H1 (cell line): Measurements from ENCODE around the gene TMPRSS12. TPM values are rescaled to one million over a fixed set of nuclear protein-coding genes. Genes with fewer than 3 reads are reported as not detected.

Source experiments
- CTCF ChIA-PET: fragments of 300-600 bp; sonication (Branson Sonifier 250); formaldehyde crosslinking; loops from one replicate; lab custom pipeline; 2021; ENCODE audit not compliant: partially characterized antibody; lab: Charles Lee
- POLR2A ChIA-PET: fragments of 300-600 bp; sonication (Branson Sonifier 250); formaldehyde crosslinking; loops from one replicate; lab custom pipeline; 2021; ENCODE audit warnings: inconsistent platforms; ENCODE audit not compliant: partially characterized antibody; lab: Charles Lee
- DNase-seq, 2 experiments: peaks; one replicate each; pipeline versions ENCODE4 v3.0.0 to v3.0.0-alpha.2; 2010 to 2022; ENCODE audit warnings: low spot score in 2 of 2, low read depth in 1 of 2, mixed read lengths in 1 of 2
- FAIRE-seq: peaks from 2 replicates; lab custom pipeline; 2011; peaks lifted over from hg19 to GRCh38; lab: Jason Lieb, UNC
- H2AFZ ChIP-seq: 2 replicates; pipeline ENCODE4 v1.8.1; 2012; ENCODE audit warnings: low read length, inconsistent platforms
- H2AK5ac ChIP-seq: 2 replicates; pipeline ENCODE4 v1.6.1; 2013; ENCODE audit warnings: low read depth, low read length
- H2BK120ac ChIP-seq: replicated peaks from 2 replicates; pipeline ENCODE3; 2013; ENCODE audit warnings: low read depth, low read length, inconsistent platforms
- H2BK12ac ChIP-seq: 2 replicates; pipeline ENCODE4 v1.6.1; 2013; ENCODE audit warnings: low read depth, low read length
- H2BK15ac ChIP-seq: 2 replicates; pipeline ENCODE4 v1.6.1; 2013; ENCODE audit warnings: low read length
- H2BK20ac ChIP-seq: 2 replicates; pipeline ENCODE4 v1.6.1; 2013; ENCODE audit warnings: low read length
- H2BK5ac ChIP-seq: 2 replicates; pipeline ENCODE4 v1.6.1; 2013; ENCODE audit warnings: low read depth, low read length
- H3K14ac ChIP-seq: 2 replicates; pipeline ENCODE4 v1.6.1; 2013; ENCODE audit warnings: inconsistent platforms; ENCODE audit not compliant: insufficient read length
- H3K18ac ChIP-seq: 2 replicates; pipeline ENCODE4 v1.6.1; 2013; ENCODE audit warnings: low read length; ENCODE audit errors: extremely low read depth
- H3K23ac ChIP-seq: 2 replicates; pipeline ENCODE4 v1.6.1; 2013; ENCODE audit warnings: inconsistent platforms; ENCODE audit not compliant: insufficient read length
- H3K23me2 ChIP-seq: 2 replicates; pipeline ENCODE4 v1.6.1; 2013; ENCODE audit warnings: low read depth, low read length
- H3K27ac ChIP-seq: 2 replicates; pipeline ENCODE4 v1.6.1; 2011; ENCODE audit warnings: low read depth, low read length, inconsistent platforms
- H3K27me3 ChIP-seq, 4 experiments: replicated peaks in 1 of 4; 1 replicate in 1 of 4; 2 replicates in 3 of 4; pipeline versions ENCODE4 v1.6.1 to v1.8.1; 2011 to 2013; ENCODE audit warnings: low read length in 3 of 4, mild to moderate bottlenecking in 3 of 4, inconsistent platforms in 2 of 4, mixed read lengths in 2 of 4, moderate library complexity in 1 of 4; ENCODE audit not compliant: control insufficient read depth in 3 of 4, insufficient read depth in 3 of 4; ENCODE audit errors: extremely low read depth in 1 of 4
- H3K36me3 ChIP-seq, 4 experiments: 2 replicates each; pipeline versions ENCODE4 v1.6.1 to v1.8.1; 2011 to 2013; ENCODE audit warnings: mild to moderate bottlenecking in 4 of 4, low read length in 3 of 4, moderate library complexity in 2 of 4, control low read depth in 1 of 4, inconsistent platforms in 1 of 4; ENCODE audit not compliant: insufficient read depth in 4 of 4, control insufficient read depth in 2 of 4
- H3K4ac ChIP-seq: replicated peaks from 2 replicates; pipeline ENCODE3; 2013; ENCODE audit warnings: low read length, low read depth, mixed read lengths, inconsistent platforms; ENCODE audit not compliant: insufficient read length
- H3K4me1 ChIP-seq, 4 experiments: replicated peaks in 1 of 4; 1 replicate in 1 of 4; 2 replicates in 3 of 4; pipeline versions ENCODE4 v1.6.1 to v1.8.1; 2011 to 2013; ENCODE audit warnings: low read length in 3 of 4, inconsistent platforms in 2 of 4, mixed read lengths in 1 of 4; ENCODE audit not compliant: insufficient read depth in 4 of 4, control insufficient read depth in 3 of 4
- H3K4me2 ChIP-seq, 2 experiments: 2 replicates each; pipeline versions ENCODE4 v1.6.1 to v1.8.1; 2011 to 2013; ENCODE audit warnings: low read depth in 2 of 2, low read length in 2 of 2, control low read depth in 1 of 2, inconsistent platforms in 1 of 2, mild to moderate bottlenecking in 1 of 2; ENCODE audit not compliant: insufficient read depth in 1 of 2
- H3K4me3 ChIP-seq, 4 experiments: fragments of 200-600, 300-600 bp in 1 of 4; sonication (generic), shearing (Covaris generic), sonication (Bioruptor Twin) in 1 of 4; 2 replicates each; pipeline versions ENCODE4 v1.5.1 to v1.8.1; 2011 to 2016; ENCODE audit warnings: low read length in 4 of 4, low read depth in 3 of 4, control low read depth in 2 of 4, inconsistent platforms in 2 of 4, mild to moderate bottlenecking in 2 of 4, mixed read lengths in 1 of 4, moderate library complexity in 1 of 4; ENCODE audit not compliant: insufficient read depth in 2 of 4; ENCODE audit errors: extremely low read depth in 1 of 4
- H3K56ac ChIP-seq: replicated peaks from 2 replicates; pipeline ENCODE3; 2013; ENCODE audit warnings: low read depth, mild to moderate bottlenecking, mixed read lengths, low read length, inconsistent platforms; ENCODE audit not compliant: insufficient read length
- H3K79me1 ChIP-seq: 2 replicates; pipeline ENCODE4 v1.6.1; 2013; ENCODE audit warnings: low read depth, low read length, control low read depth
- H3K79me2 ChIP-seq, 2 experiments: 2 replicates each; pipeline versions ENCODE4 v1.6.1 to v1.8.1; 2012 to 2013; ENCODE audit warnings: low read length in 2 of 2, mild to moderate bottlenecking in 2 of 2, inconsistent platforms in 1 of 2; ENCODE audit not compliant: insufficient read depth in 2 of 2, control insufficient read depth in 1 of 2
- H3K9ac ChIP-seq, 4 experiments: replicated peaks in 1 of 4; 1 replicate in 1 of 4; 2 replicates in 3 of 4; pipeline versions ENCODE4 v1.6.1 to v1.8.1; 2011 to 2013; ENCODE audit warnings: low read depth in 3 of 4, low read length in 3 of 4, control low read depth in 2 of 4, mild to moderate bottlenecking in 2 of 4, moderate library complexity in 2 of 4, inconsistent platforms in 1 of 4; ENCODE audit errors: extremely low read depth in 1 of 4
- H3K9me3 ChIP-seq, 2 experiments: 2 replicates each; pipeline versions ENCODE4 v1.6.1 to v1.8.1; 2012 to 2013; ENCODE audit warnings: mild to moderate bottlenecking in 2 of 2, moderate library complexity in 2 of 2, control low read depth in 1 of 2, inconsistent platforms in 1 of 2, low read depth in 1 of 2, low read length in 1 of 2, mixed read lengths in 1 of 2; ENCODE audit not compliant: insufficient read depth in 2 of 2
- H4K20me1 ChIP-seq, 2 experiments: replicated peaks in 1 of 2; 2 replicates each; pipeline versions ENCODE3 to v1.8.1; 2011 to 2013; ENCODE audit warnings: inconsistent platforms in 2 of 2, low read length in 2 of 2, mild to moderate bottlenecking in 1 of 2; ENCODE audit not compliant: insufficient read depth in 2 of 2, control insufficient read depth in 1 of 2
- H4K5ac ChIP-seq: 2 replicates; pipeline ENCODE4 v1.6.1; 2013; ENCODE audit warnings: low read length, low read depth, mixed read lengths, inconsistent platforms; ENCODE audit not compliant: insufficient read length
- H4K8ac ChIP-seq: 2 replicates; pipeline ENCODE4 v1.8.0; 2013; ENCODE audit warnings: mild to moderate bottlenecking, moderate library complexity, low read length, inconsistent platforms; ENCODE audit not compliant: insufficient read depth; ENCODE audit errors: extremely low read depth
- H4K91ac ChIP-seq: replicated peaks from 2 replicates; pipeline ENCODE3; 2013; ENCODE audit warnings: low read length, mixed read lengths, inconsistent platforms; ENCODE audit not compliant: insufficient read length
- CHD2 ChIP-seq: IDR thresholded peaks from 2 replicates; pipeline ENCODE4 v1.6.1; 2012; ENCODE audit warnings: low read length, improper control_type of control experiment
- CREB1 ChIP-seq: IDR thresholded peaks from 2 replicates; pipeline ENCODE4 v1.6.1; 2012; ENCODE audit warnings: inconsistent platforms
- E2F6 ChIP-seq: IDR thresholded peaks from 2 replicates; pipeline ENCODE4 v1.6.1; 2012; ENCODE audit warnings: inconsistent platforms
- EGR1 ChIP-seq: IDR thresholded peaks from 2 replicates; pipeline ENCODE4 v1.6.1; 2011; ENCODE audit warnings: low read depth, low read length, borderline replicate concordance
- GABPA ChIP-seq: IDR thresholded peaks from 2 replicates; pipeline ENCODE4 v1.6.1; 2011; ENCODE audit warnings: mild to moderate bottlenecking, low read length, moderate library complexity, borderline replicate concordance; ENCODE audit not compliant: insufficient read depth
- JUN ChIP-seq: IDR thresholded peaks from 2 replicates; pipeline ENCODE4 v1.6.1; 2011; ENCODE audit warnings: low read depth, mild to moderate bottlenecking, improper control_type of control experiment, low read length
- POLR2A ChIP-seq, 2 experiments: IDR thresholded peaks; 1 replicate in 1 of 2; 2 replicates in 1 of 2; pipeline ENCODE4 v1.6.1; 2011; ENCODE audit warnings: low read depth in 2 of 2, low read length in 2 of 2, mild to moderate bottlenecking in 2 of 2; ENCODE audit errors: control extremely low read depth in 1 of 2
- RAD21 ChIP-seq, 2 experiments: IDR thresholded peaks in 1 of 2; conservative IDR thresholded peaks in 1 of 2; 2 replicates each; pipeline ENCODE4 v1.6.1; 2011; ENCODE audit warnings: low read depth in 2 of 2, low read length in 2 of 2, improper control_type of control experiment in 1 of 2, inconsistent platforms in 1 of 2, mild to moderate bottlenecking in 1 of 2, moderate library complexity in 1 of 2
- RFX5 ChIP-seq: IDR thresholded peaks from 2 replicates; pipeline ENCODE4 v1.6.1; 2011; ENCODE audit warnings: low read depth, low read length, improper control_type of control experiment, borderline replicate concordance
- SIRT6 ChIP-seq: IDR thresholded peaks from one replicate; pipeline ENCODE4 v1.7.1; 2012; ENCODE audit warnings: low read length, inconsistent platforms
- SP1 ChIP-seq: IDR thresholded peaks from 2 replicates; pipeline ENCODE4 v1.6.1; 2011; ENCODE audit warnings: low read depth, low read length
- TCF12 ChIP-seq: IDR thresholded peaks from 2 replicates; pipeline ENCODE4 v1.6.1; 2011; ENCODE audit warnings: low read depth, mild to moderate bottlenecking, low read length
- WGBS, 2 experiments: shearing (Covaris generic) in 1 of 2; methylation state at CpG; one replicate each; pipeline versions ENCODE4 v1.1.6 to v1.1.7; 2013 to 2015; ENCODE audit warnings: low lambda C conversion rate in 2 of 2, mixed read lengths in 2 of 2, inconsistent platforms in 1 of 2, low coverage in 1 of 2, missing lambda C conversion rate in 1 of 2; ENCODE audit not compliant: insufficient replicate concordance in 2 of 2, insufficient coverage in 1 of 2, insufficient read length in 1 of 2; ENCODE audit errors: extremely low coverage in 1 of 2, missing lambda C conversion rate in 1 of 2; 5-methylcytosine and 5-hydroxymethylcytosine counted together
- polyA plus RNA-seq, 7 experiments: library from polyadenylated mRNA; depleted of rRNA in 3 of 7; stranded (reverse) in 5 of 7; unstranded in 2 of 7; fragments of >200 nt in 5 of 7; fragments of 200-250 nt in 2 of 7; gene quantifications; 1 replicate in 5 of 7; 2 replicates in 1 of 7; 4 replicates in 1 of 7; pipeline versions ENCODE4 v1.2.1 to v1.2.3, GENCODE V29; 2011 to 2013; ENCODE audit warnings: missing spikeins in 2 of 7, mixed read lengths in 2 of 7
- total RNA-seq: library from RNA; stranded (reverse); fragmentation: NEBNext Ultra II Directional; extraction: Animal tissue kit (Norgen Biotek cat#: 25700); gene quantifications from 2 replicates; pipeline ENCODE4 v1.2.1, GENCODE V29; 2021
- TF ChIP-seq, protein P1 (sequence below), 3 experiments: IDR thresholded peaks; 1 replicate in 2 of 3; 2 replicates in 1 of 3; pipeline versions ENCODE4 v1.5.1 to v1.6.1; 2011; ENCODE audit warnings: low read length in 3 of 3, mild to moderate bottlenecking in 3 of 3, inconsistent platforms in 2 of 3, low read depth in 1 of 3, moderate library complexity in 1 of 3; ENCODE audit not compliant: insufficient read depth in 1 of 3; ENCODE audit errors: control extremely low read depth in 1 of 3

Gene TMPRSS12
- total and polyA plus RNA-seq, 2 of the 8 experiments (the other 6 are each of a cell fraction or from before 2014, with no cell fraction given) = not detected

DNA sequence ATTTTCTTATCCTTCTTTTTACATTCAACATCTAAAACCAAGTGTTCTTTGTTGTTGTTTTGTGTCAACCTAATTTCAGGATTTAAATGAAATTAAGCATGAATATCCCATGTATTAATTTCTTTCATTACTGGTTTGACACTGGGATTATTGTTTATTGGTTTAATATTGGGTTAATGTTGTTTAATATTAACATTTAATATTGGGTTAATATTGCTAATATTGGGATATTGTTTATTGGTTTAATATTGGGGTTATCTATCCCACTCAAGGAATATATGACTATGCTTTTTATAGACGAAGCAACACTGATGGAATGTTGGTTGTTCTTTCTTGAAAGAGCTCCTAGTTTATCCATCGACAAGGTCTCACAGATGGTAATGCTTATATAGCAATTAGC lies 45.9 kb downstream of the TMPRSS12 start:
- H4K91ac ChIP-seq = no peak overlapping the region
- no peak overlapping the region for H2AFZ ChIP-seq
- H3K23me2 ChIP-seq = no peaks in the 10 kb centered on the region
- no peak overlapping the region for H3K56ac ChIP-seq
- H2BK5ac ChIP-seq = no peak overlapping the region
- H3K4me1 ChIP-seq = no peaks in the 10 kb centered on the region
- POLR2A ChIA-PET = no interaction called here
- H3K9me3 ChIP-seq = no peaks in the 10 kb centered on the region
- H4K8ac ChIP-seq = no peak overlapping the region
- H3K27me3 ChIP-seq = no peaks in the 10 kb centered on the region
- H2BK15ac ChIP-seq = no peak overlapping the region
- FAIRE-seq (no peak), DNase-seq (no peak)
- no peaks in the 10 kb centered on the region for H4K20me1 ChIP-seq
- no peaks in the 10 kb centered on the region for H3K36me3 ChIP-seq
- H2BK120ac ChIP-seq = no peak overlapping the region
- no peak overlapping the region for H2BK12ac ChIP-seq
- H3K79me2 ChIP-seq = no peaks in the 10 kb centered on the region
- H3K4me2 ChIP-seq = no peak overlapping the region
- TF ChIP-seq CREB1 = no peak
- no peak for TF ChIP-seq TCF12
- no peak for TF ChIP-seq RAD21 (IDR thresholded peaks at IDR 0.05 in 1 of 2, conservative IDR thresholded peaks at IDR 0.05 in 1 of 2; ENCODE audit: low read depth in 2 of 2, low read length in 2 of 2)
- no peak for TF ChIP-seq CHD2
- TF ChIP-seq SP1 = no peak
- no peak for TF ChIP-seq POLR2A (IDR thresholded peaks at IDR 0.05; ENCODE audit: control extremely low read depth in 1 of 2, low read depth in 2 of 2, low read length in 2 of 2)
- TF ChIP-seq SIRT6 = no peak
- no peak for TF ChIP-seq EGR1
- no peak for TF ChIP-seq RFX5
- TF ChIP-seq, protein P1, sequence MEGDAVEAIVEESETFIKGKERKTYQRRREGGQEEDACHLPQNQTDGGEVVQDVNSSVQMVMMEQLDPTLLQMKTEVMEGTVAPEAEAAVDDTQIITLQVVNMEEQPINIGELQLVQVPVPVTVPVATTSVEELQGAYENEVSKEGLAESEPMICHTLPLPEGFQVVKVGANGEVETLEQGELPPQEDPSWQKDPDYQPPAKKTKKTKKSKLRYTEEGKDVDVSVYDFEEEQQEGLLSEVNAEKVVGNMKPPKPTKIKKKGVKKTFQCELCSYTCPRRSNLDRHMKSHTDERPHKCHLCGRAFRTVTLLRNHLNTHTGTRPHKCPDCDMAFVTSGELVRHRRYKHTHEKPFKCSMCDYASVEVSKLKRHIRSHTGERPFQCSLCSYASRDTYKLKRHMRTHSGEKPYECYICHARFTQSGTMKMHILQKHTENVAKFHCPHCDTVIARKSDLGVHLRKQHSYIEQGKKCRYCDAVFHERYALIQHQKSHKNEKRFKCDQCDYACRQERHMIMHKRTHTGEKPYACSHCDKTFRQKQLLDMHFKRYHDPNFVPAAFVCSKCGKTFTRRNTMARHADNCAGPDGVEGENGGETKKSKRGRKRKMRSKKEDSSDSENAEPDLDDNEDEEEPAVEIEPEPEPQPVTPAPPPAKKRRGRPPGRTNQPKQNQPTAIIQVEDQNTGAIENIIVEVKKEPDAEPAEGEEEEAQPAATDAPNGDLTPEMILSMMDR (IDR thresholded peaks at IDR 0.05; ENCODE audit: control extremely low read depth in 1 of 3, insufficient read depth in 1 of 3, low read depth in 1 of 3, low read length in 3 of 3) = no peak
- no peak for TF ChIP-seq E2F6
- TF ChIP-seq JUN = no peak
- no peak for TF ChIP-seq GABPA
- TF ChIP-seq, all 59 proteins: peak for 0
- no peak overlapping the region for H3K9ac ChIP-seq
- H2AK5ac ChIP-seq = no peak overlapping the region
- no peak overlapping the region for H3K23ac ChIP-seq
- H3K79me1 ChIP-seq = no peaks in the 10 kb centered on the region
- H4K5ac ChIP-seq = no peak overlapping the region
- 88% methylated on average over 2 of the region's 2 CpGs; no CpG with 5 or more reads in 1 of the 2 experiments for WGBS, 2 experiments
- CTCF ChIA-PET = interaction anchor here (0.8 kb wide), 1 partner anchor 46 kb away, joined by 3 read pairs; the partner anchor contains the start of gene TMPRSS12
- no peak overlapping the region for H3K4ac ChIP-seq
- no peak overlapping the region for H3K4me3 ChIP-seq
- H3K14ac ChIP-seq = no peak overlapping the region
- H3K27ac ChIP-seq = no peak overlapping the region
- no peak overlapping the region for H3K18ac ChIP-seq
- no peak overlapping the region for H2BK20ac ChIP-seq
